Measurements from ENCODE around the gene KHDC4.

The KHDC4 gene

GRCh38 chr1:155893389-155894142 lies 40.6 kb downstream of the KHDC4 start:
- H3K4me3 ChIP-seq (ENCODE audit: low read depth, low read length): no peak overlapping the region
- no peak for TF ChIP-seq MYC (IDR thresholded peaks at IDR 0.05; ENCODE audit: low read depth, low read length)
- TF ChIP-seq POLR2A (IDR thresholded peaks at IDR 0.05; ENCODE audit: extremely low read depth, insufficient read length): no peak
- TF ChIP-seq MAX (IDR thresholded peaks at IDR 0.05; ENCODE audit: low read depth, low read length): peak; percentile 87
- DNase-seq (ENCODE audit: low read depth): peak; percentile 49

DNA sequence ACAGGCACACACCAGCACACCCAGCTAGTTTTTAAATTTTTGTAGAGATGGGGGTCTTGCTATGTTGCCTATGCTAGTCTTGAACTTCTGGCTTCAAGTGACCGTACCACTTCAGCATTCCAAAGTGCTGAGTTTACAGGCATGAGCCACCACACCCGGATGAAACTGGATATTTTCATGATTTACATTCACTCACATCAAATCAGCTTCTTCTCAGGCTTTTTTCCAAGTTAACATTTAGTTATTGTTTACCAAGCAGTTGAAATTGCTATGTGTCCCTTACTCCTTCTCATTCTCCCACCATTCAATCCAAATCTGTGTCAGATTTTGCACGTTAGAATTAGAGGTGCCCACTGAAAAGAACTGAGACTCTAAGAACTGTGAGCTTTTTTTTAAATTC lies 41.4 kb downstream of the KHDC4 start:
- H3K4me3 ChIP-seq (ENCODE audit: low read depth, low read length): no peak overlapping the region
- DNase-seq (ENCODE audit: low read depth): no peak
- TF ChIP-seq POLR2A (IDR thresholded peaks at IDR 0.05; ENCODE audit: extremely low read depth, insufficient read length) (no peak), MAX (IDR thresholded peaks at IDR 0.05; ENCODE audit: low read depth, low read length) (no peak), CTCF (IDR thresholded peaks at IDR 0.05; ENCODE audit: low read depth, low read length) (no peak), MYC (IDR thresholded peaks at IDR 0.05; ENCODE audit: low read depth, low read length) (no peak)

DNA sequence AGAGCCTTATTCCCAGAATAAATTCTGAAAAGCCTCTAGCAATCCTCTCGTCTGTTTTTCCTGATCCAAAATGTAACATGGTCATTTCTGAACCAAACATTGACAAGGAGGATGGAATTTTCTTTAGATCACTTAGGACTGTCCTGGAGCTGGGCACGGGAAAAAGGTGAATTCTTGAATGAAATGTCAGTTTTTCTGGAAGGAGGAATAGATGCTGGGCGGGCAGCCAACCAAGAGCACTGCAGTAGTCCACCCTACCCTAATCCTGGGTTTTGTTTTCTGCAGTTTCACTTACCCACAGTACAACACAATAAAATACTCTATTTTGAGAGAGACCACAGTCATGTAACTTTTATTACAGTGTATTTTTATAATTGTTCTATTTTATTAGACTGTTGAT lies 44.0 kb downstream of the KHDC4 start:
- no peak overlapping the region for H3K4me3 ChIP-seq (ENCODE audit: low read depth, low read length)
- no peak for DNase-seq (ENCODE audit: low read depth)
- TF ChIP-seq CTCF (IDR thresholded peaks at IDR 0.05; ENCODE audit: low read depth, low read length) (no peak), MAX (IDR thresholded peaks at IDR 0.05; ENCODE audit: low read depth, low read length) (no peak), MYC (IDR thresholded peaks at IDR 0.05; ENCODE audit: low read depth, low read length) (no peak), POLR2A (IDR thresholded peaks at IDR 0.05; ENCODE audit: extremely low read depth, insufficient read length) (no peak)

GRCh38 chr1:155889566-155889965 lies 44.6 kb downstream of the KHDC4 start:
- H3K4me3 ChIP-seq (ENCODE audit: low read depth, low read length): no peak overlapping the region
- TF ChIP-seq MYC (IDR thresholded peaks at IDR 0.05; ENCODE audit: low read depth, low read length) (no peak), POLR2A (IDR thresholded peaks at IDR 0.05; ENCODE audit: extremely low read depth, insufficient read length) (no peak), CTCF (IDR thresholded peaks at IDR 0.05; ENCODE audit: low read depth, low read length) (no peak), MAX (IDR thresholded peaks at IDR 0.05; ENCODE audit: low read depth, low read length) (no peak)
- no peak for DNase-seq (ENCODE audit: low read depth)

DNA sequence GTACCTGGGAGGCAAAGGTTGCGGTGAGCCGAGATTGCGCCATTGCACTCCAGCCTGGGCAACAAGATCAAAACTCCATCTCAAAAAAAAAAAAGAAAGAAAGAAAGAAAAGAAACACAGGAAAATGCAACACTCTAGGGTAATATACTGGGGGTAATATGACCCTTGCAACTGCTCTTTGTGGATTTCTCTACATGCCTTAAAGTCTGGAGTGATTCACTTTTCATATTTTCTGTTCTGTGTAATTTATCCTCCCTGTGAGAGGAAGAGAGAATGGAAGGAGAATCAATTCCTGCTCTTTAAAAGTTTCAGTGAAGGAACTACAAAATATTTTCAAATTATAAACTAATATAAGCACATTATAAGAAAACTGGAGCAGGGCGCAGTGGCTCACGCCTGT lies 45.7 kb downstream of the KHDC4 start:
- DNase-seq (ENCODE audit: low read depth): no peak
- TF ChIP-seq CTCF (IDR thresholded peaks at IDR 0.05; ENCODE audit: low read depth, low read length): no peak
- TF ChIP-seq MYC (IDR thresholded peaks at IDR 0.05; ENCODE audit: low read depth, low read length): no peak
- no peak for TF ChIP-seq MAX (IDR thresholded peaks at IDR 0.05; ENCODE audit: low read depth, low read length)
- no peak for TF ChIP-seq POLR2A (IDR thresholded peaks at IDR 0.05; ENCODE audit: extremely low read depth, insufficient read length)
- H3K4me3 ChIP-seq (ENCODE audit: low read depth, low read length): no peak overlapping the region

DNA sequence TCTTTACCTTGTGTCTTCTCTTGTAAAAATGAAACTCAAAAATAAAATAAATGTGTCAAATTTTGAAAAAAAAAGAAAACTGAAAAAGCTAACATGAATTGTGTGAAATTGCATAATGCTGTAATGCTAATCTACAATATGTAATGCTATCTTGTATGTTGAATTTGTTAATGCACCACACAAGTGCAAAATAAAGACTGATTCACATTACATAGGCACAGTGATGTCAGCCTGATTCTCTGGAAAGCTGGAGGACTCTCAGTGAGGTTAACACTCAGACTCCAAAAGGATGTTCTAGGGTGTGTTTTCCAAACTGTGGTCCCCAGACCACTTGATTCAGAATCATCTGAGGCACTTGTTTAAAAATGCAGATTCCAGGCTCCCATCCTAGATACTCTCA lies 49.2 kb downstream of the KHDC4 start:
- no peak overlapping the region for H3K4me3 ChIP-seq (ENCODE audit: low read depth, low read length)
- TF ChIP-seq CTCF (IDR thresholded peaks at IDR 0.05; ENCODE audit: low read depth, low read length) (no peak), MAX (IDR thresholded peaks at IDR 0.05; ENCODE audit: low read depth, low read length) (no peak), MYC (IDR thresholded peaks at IDR 0.05; ENCODE audit: low read depth, low read length) (no peak), POLR2A (IDR thresholded peaks at IDR 0.05; ENCODE audit: extremely low read depth, insufficient read length) (no peak)
- no peak for DNase-seq (ENCODE audit: low read depth)
